K562 (cell line): ENCODE measurements around the gene MFAP1. TPM values are rescaled to one million over a fixed set of nuclear protein-coding genes. Genes with fewer than 3 reads are reported as not detected.

Experiments
- BRD9 ChIP-seq: fragments of 450-650 bp; IDR thresholded peaks from 2 replicates; pipeline ENCODE4 v1.6.1; 2018; ENCODE audit warnings: low read depth; ENCODE audit not compliant: partially characterized antibody
- GABPB2 ChIP-seq: fragments of 250-450 bp; sonication (Bioruptor Pico); conservative IDR thresholded peaks from 2 replicates; pipeline ENCODE4 v1.5.1; 2021; ENCODE audit warnings: mild to moderate bottlenecking
- GMEB1 ChIP-seq: fragments of 250-450 bp; sonication (Bioruptor Pico); IDR thresholded peaks from 2 replicates; pipeline ENCODE4 v1.4.0; 2020; ENCODE audit warnings: mild to moderate bottlenecking
- GTF3C2 ChIP-seq: IDR thresholded peaks from 3 replicates; pipeline ENCODE4 v1.6.1; 2011; ENCODE audit warnings: borderline replicate concordance, mild to moderate bottlenecking, moderate library complexity; ENCODE audit not compliant: insufficient read length; ENCODE audit errors: extremely low read depth
- HBP1 ChIP-seq: fragments of 450-650 bp; formaldehyde crosslinking; IDR thresholded peaks from 2 replicates; pipeline ENCODE4 v1.4.0; 2022; ENCODE audit warnings: missing genetic modification characterization
- RBFOX2 ChIP-seq: fragments of 200-400 bp; formaldehyde crosslinking; IDR thresholded peaks from 2 replicates; pipeline ENCODE4 v1.6.1; 2017; ENCODE audit warnings: low read depth, mild to moderate bottlenecking, low read length, moderate library complexity
- SFPQ ChIP-seq: fragments of 200-400 bp; formaldehyde crosslinking; IDR thresholded peaks from 2 replicates; pipeline ENCODE4 v1.6.1; 2017; ENCODE audit warnings: mild to moderate bottlenecking, low read depth, low read length, moderate library complexity
- THAP12 ChIP-seq: fragments of 250-450 bp; sonication (Bioruptor Pico); IDR thresholded peaks from 2 replicates; pipeline ENCODE4 v1.9.0; 2021; ENCODE audit warnings: mild to moderate bottlenecking, inconsistent platforms
- VEZF1 ChIP-seq: fragments of 200-800 bp; sonication (Bioruptor generic); IDR thresholded peaks from 2 replicates; pipeline ENCODE4 v1.6.1; 2017; ENCODE audit warnings: missing genetic modification characterization, missing compliant biosample characterization
- ZBTB9 ChIP-seq: fragments of 450-650 bp; formaldehyde crosslinking; IDR thresholded peaks from 2 replicates; pipeline ENCODE4 v1.4.0; 2020; ENCODE audit warnings: mild to moderate bottlenecking, moderate library complexity
- ZNF778 ChIP-seq: fragments of 450-650 bp; formaldehyde crosslinking; IDR thresholded peaks from 2 replicates; pipeline ENCODE4 v1.4.0; 2020; ENCODE audit warnings: mild to moderate bottlenecking, moderate library complexity
- polyA plus RNA-seq, 8 experiments: library from polyadenylated mRNA; depleted of rRNA in 4 of 8; stranded (reverse) in 5 of 8; unstranded in 3 of 8; fragments of >200 nt; fragmentation: Nextera tagmentation in 2 of 8; fragmentation: Illumina TruSeq in 1 of 8; extraction: Ambion mirVana in 2 of 8; extraction: Trizol in 1 of 8; gene quantifications; 2 replicates each; pipeline versions ENCODE4 v1.2.1 to v1.2.3, GENCODE V29; 2011 to 2014; ENCODE audit warnings: inconsistent platforms in 1 of 8, missing spikeins in 1 of 8
- total RNA-seq, 7 experiments: library from RNA; depleted of rRNA in 6 of 7; stranded (reverse); fragments of >200 nt in 6 of 7; fragmentation: Illumina TruSeq in 2 of 7; extraction: Trizol in 2 of 7; gene quantifications; 2 replicates each; pipeline versions ENCODE4 v1.2.1 to v1.2.3, GENCODE V29; 2011 to 2021; ENCODE audit warnings: low replicate concordance in 1 of 7

The MFAP1 gene
- total and polyA plus RNA-seq, 9 of the 15 experiments (the other 6 are each of a cell fraction or from before 2014, with no cell fraction given) = 34.9 to 64.1 (median 48.2) TPM

GRCh38 chr15:43791993-43792760 lies 32.3 kb downstream of the MFAP1 start, which contains the start of gene SERF2 (continued):
- TF ChIP-seq HBP1 (CRISPR knock-in tag) (no peak), ZNF778 (CRISPR knock-in tag) (no peak), SFPQ (no peak), GABPB2 (CRISPR knock-in tag) (no peak), THAP12 (CRISPR knock-in tag) (no peak), GTF3C2 (no peak), BRD9 (peak; percentile 22), VEZF1 (CRISPR knock-in tag) (peak; percentile 89), GMEB1 (CRISPR knock-in tag) (peak; percentile 84), RBFOX2 (peak; percentile 100), ZBTB9 (CRISPR knock-in tag) (peak; percentile 48; the same call in 1 of the 2 replicates)
